Activated CD4-positive, alpha-beta T cell treated with anti-CD3 and anti-CD28 coated beads, Interleukin-2, amount 10 ng/mL, durations not matched to agents 7 days and 5 days (primary cell): ENCODE data around the gene SPATS2. TPM values are rescaled to one million over a fixed set of nuclear protein-coding genes. Genes with fewer than 3 reads are reported as not detected.

Source experiments
- CTCF ChIA-PET: fragments of 350-600 bp; sonication (Branson Sonifier 250); formaldehyde crosslinking; loops from one replicate; lab custom pipeline; 2021; ENCODE audit warnings: antibody characterized with exemption; lab: Charles Lee
- POLR2A ChIA-PET: fragments of 350-600 bp; sonication (Branson Sonifier 250); formaldehyde crosslinking; loops from one replicate; lab custom pipeline; 2021; ENCODE audit warnings: antibody characterized with exemption; lab: Charles Lee
- DNase-seq: peaks from one replicate; pipeline ENCODE4 v3.0.0-alpha.2; 2020
- H3K27ac Mint-ChIP-seq: one replicate; pipeline ENCODE4 v1.8.0; 2021; ENCODE audit warnings: mild to moderate bottlenecking, moderate library complexity, mixed read lengths
- H3K27me3 Mint-ChIP-seq: one replicate; pipeline ENCODE4 v1.8.0; 2021; ENCODE audit warnings: mixed read lengths
- H3K36me3 Mint-ChIP-seq: one replicate; pipeline ENCODE4 v1.8.0; 2021; ENCODE audit warnings: low read depth, mixed read lengths
- H3K4me1 Mint-ChIP-seq: one replicate; pipeline ENCODE4 v1.8.0; 2021; ENCODE audit warnings: mixed read lengths
- H3K4me3 Mint-ChIP-seq: one replicate; pipeline ENCODE4 v1.8.0; 2021; ENCODE audit warnings: mild to moderate bottlenecking, moderate library complexity, mixed read lengths
- H3K9me3 Mint-ChIP-seq: one replicate; pipeline ENCODE4 v1.8.0; 2021; ENCODE audit warnings: mixed read lengths
- total RNA-seq, 2 experiments: library from RNA; stranded (reverse); gene quantifications; one replicate each; pipeline ENCODE4 v1.2.3, GENCODE V29; 2021

The SPATS2 gene
- total RNA-seq, 2 experiments from 2014 or later = 12.8 to 20.3 TPM

DNA sequence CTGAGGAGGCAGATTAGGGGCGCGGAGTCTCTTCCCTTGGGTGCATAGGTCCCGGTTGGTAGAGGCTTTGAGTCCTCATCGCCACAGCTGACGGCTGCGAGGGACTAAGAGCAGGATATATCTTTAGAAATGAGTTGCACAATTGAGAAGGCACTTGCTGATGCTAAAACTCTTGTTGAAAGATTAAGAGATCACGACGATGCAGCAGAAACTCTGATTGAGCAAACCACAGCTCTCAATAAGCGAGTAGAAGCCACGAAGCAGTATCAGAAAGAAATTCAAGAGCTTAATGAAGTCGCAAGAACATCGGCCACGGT is 22.1 kb downstream of the SPATS2 start:
- POLR2A ChIA-PET = interaction anchor here (0.9 kb wide), 1 partner anchor 22 kb away, joined by 5 read pairs; the partner anchor contains the start of gene SPATS2
- peaks cover 5% of the 10 kb centered on the region for H3K36me3 Mint-ChIP-seq
- H3K27ac Mint-ChIP-seq = no peak overlapping the region
- no peak for DNase-seq
- no peaks in the 10 kb centered on the region for H3K9me3 Mint-ChIP-seq
- CTCF ChIA-PET = interaction anchor here (1.1 to 1.3 kb wide), 3 partner anchors 8 to 102 kb away, joined by 3 to 4 read pairs (median 4); no protein-coding TSS in a partner anchor
- H3K4me1 Mint-ChIP-seq = peaks cover 12% of the 10 kb centered on the region
- no peaks in the 10 kb centered on the region for H3K27me3 Mint-ChIP-seq
- no peak overlapping the region for H3K4me3 Mint-ChIP-seq

GRCh38 chr12:49397000-49397399 is 29.7 kb downstream of the SPATS2 start:
- Mint-ChIP-seq H3K36me3 (no peaks in the 10 kb centered on the region), H3K27me3 (no peaks in the 10 kb centered on the region), H3K9me3 (no peaks in the 10 kb centered on the region), H3K4me1 (no peaks in the 10 kb centered on the region), H3K4me3 (no peak overlapping the region), H3K27ac (no peak overlapping the region)
- ChIA-PET POLR2A (no interaction called here), CTCF (interaction anchor here (0.6 to 2.8 kb wide), 5 partner anchors 8 to 240 kb away, joined by 3 to 9 read pairs (median 3); partner anchors contain the start of gene SPATS2)
- no peak for DNase-seq

- CTCF ChIA-PET = interaction anchor here (0.7 to 1.4 kb wide), 3 partner anchors 16 to 62 kb away, joined by 3 read pairs; no protein-coding TSS in a partner anchor
- Mint-ChIP-seq H3K36me3 (no peaks in the 10 kb centered on the region), H3K9me3 (no peaks in the 10 kb centered on the region), H3K4me1 (peaks cover 15% of the 10 kb centered on the region), H3K4me3 (no peak overlapping the region), H3K27me3 (no peaks in the 10 kb centered on the region), H3K27ac (no peak overlapping the region)
- POLR2A ChIA-PET = no interaction called here
- DNase-seq = no peak
These were observed 33.0 kb downstream of the SPATS2 start for GRCh38 chr12:49400304-49400703.

- peaks cover 15% of the 10 kb centered on the region for H3K4me1 Mint-ChIP-seq
- ChIA-PET CTCF (interaction anchor here (0.7 kb wide), 3 partner anchors 15 to 269 kb away, joined by 3 to 4 read pairs (median 3); no protein-coding TSS in a partner anchor), POLR2A (no interaction called here)
- DNase-seq = peak; percentile 15
- no peak overlapping the region for H3K4me3 Mint-ChIP-seq
- no peak overlapping the region for H3K27ac Mint-ChIP-seq
- H3K27me3 Mint-ChIP-seq = no peaks in the 10 kb centered on the region
- no peaks in the 10 kb centered on the region for H3K9me3 Mint-ChIP-seq
- H3K36me3 Mint-ChIP-seq = no peaks in the 10 kb centered on the region
These were observed 36.7 kb downstream of the SPATS2 start for GRCh38 chr12:49403971-49404450.

DNA sequence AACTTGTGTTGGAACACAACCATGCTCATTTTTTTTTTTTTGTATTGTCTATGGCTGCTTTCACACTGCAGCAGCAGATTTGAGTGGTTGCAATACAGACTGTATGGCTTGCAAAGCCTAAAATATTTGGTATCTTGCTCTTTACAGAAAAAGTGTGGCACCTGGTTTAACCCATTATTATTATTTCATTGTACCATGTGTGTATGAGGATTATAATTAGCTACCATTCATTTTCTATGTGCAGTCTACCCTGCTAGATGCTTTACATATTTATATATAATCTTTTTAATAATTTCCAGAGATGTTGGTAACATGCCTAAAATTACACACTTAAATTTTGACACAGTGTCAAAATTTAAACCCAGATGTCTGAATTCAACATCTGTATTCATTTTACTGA is 37.7 kb downstream of the SPATS2 start:
- no peak for DNase-seq
- CTCF ChIA-PET = interaction anchor here (0.7 kb wide), 2 partner anchors 76 to 268 kb away, joined by 3 to 4 read pairs; no protein-coding TSS in a partner anchor
- Mint-ChIP-seq H3K4me3 (no peak overlapping the region), H3K27me3 (no peaks in the 10 kb centered on the region), H3K27ac (no peak overlapping the region), H3K9me3 (no peaks in the 10 kb centered on the region), H3K4me1 (peaks cover 15% of the 10 kb centered on the region), H3K36me3 (no peaks in the 10 kb centered on the region)
- POLR2A ChIA-PET = no interaction called here

DNA sequence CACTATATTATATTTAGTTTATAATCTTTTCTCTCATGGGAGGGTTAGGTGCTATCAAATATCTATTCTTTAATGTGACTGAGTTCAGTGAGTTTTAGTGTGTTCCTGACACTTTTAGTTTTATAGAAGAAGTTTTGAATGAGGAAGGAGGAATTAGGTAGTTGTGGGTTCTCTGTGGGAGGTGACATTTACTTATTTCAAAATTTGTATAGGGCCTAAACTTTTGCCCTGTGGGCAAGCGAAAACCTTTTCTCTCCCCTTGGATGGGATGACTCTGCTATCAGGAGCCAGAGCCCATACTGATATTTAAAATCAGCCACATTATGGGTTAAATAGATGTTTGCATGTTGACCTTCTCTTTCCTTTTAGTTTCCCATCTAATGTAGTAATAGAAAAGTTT is 43.6 kb downstream of the SPATS2 start:
- ChIA-PET POLR2A (no interaction called here), CTCF (interaction anchor here (0.7 to 0.8 kb wide), 2 partner anchors 52 to 489 kb away, joined by 4 to 5 read pairs; no protein-coding TSS in a partner anchor)
- no peaks in the 10 kb centered on the region for H3K27me3 Mint-ChIP-seq
- H3K27ac Mint-ChIP-seq = no peak overlapping the region
- H3K4me1 Mint-ChIP-seq = no peaks in the 10 kb centered on the region
- no peaks in the 10 kb centered on the region for H3K9me3 Mint-ChIP-seq
- DNase-seq = no peak
- H3K4me3 Mint-ChIP-seq = no peak overlapping the region
- H3K36me3 Mint-ChIP-seq = no peaks in the 10 kb centered on the region

DNA sequence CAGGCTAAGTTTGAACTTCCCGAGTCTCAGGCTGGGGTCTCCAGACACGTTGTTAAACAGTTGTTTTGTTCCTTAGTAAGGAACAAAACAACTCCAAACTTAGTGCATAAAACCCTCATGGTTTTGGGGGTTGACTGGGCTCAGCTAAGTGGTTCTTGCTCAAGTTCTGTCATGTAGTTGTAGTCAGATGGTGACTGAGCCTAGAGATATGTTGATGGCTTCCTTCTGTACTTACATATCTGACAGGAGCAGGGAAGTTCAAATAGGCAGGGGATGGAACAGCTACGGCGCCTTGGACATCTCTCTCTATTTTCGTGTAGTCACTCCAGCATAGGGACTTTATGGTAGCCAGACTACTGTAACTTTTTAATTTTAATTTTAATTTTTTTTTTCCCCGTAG is 45.7 kb downstream of the SPATS2 start:
- Mint-ChIP-seq H3K27me3 (no peaks in the 10 kb centered on the region), H3K4me1 (no peaks in the 10 kb centered on the region), H3K9me3 (no peaks in the 10 kb centered on the region), H3K27ac (no peak overlapping the region), H3K4me3 (no peak overlapping the region), H3K36me3 (no peaks in the 10 kb centered on the region)
- no peak for DNase-seq
- CTCF ChIA-PET = interaction anchor here (0.6 kb wide), 2 partner anchors 41 to 551 kb away, joined by 4 to 6 read pairs; no protein-coding TSS in a partner anchor
- POLR2A ChIA-PET = no interaction called here

DNA sequence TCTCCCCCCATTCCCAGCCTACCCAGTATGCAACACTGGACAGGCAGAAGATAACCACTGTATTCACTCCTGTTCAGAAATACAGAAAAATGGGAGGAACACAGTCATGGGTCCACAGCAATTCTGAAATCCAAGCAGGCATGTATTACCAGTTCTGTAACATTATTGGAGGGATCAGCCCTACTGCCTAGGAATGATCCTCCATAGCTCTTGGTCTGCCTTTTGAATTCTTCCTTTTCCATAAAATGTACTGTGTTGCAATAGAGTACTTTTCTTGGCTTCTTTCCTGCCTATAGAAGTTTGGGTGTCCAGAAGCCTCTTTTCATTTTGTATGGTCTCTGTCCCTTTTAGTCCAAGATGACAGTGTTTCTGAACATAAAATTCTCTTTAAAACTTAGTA is 46.5 kb downstream of the SPATS2 start:
- ChIA-PET CTCF (no interaction called here), POLR2A (no interaction called here)
- Mint-ChIP-seq H3K9me3 (no peaks in the 10 kb centered on the region), H3K27me3 (no peaks in the 10 kb centered on the region), H3K4me3 (no peak overlapping the region), H3K27ac (peak overlapping the region; percentile 20), H3K36me3 (no peaks in the 10 kb centered on the region), H3K4me1 (no peaks in the 10 kb centered on the region)
- DNase-seq = no peak

DNA sequence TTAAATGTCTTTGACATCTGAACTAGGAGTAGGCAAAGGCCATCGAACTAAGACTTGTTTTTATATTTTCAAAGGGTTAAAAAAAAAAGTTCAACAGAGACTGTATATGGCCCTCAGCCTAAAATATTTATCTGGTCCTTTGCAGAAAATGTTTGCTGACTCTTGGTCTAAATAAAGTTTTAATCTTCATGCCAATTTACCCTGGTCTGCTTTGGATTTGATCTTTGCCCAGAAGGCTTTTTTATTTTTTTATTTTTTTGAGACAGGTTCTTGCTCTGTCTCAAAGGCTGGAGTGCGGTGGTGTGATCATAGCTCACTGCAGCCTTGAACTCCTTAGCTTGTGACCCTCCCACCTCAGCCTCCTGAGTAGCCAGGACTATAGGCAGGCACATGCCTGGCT is 47.1 kb downstream of the SPATS2 start:
- H3K36me3 Mint-ChIP-seq = no peaks in the 10 kb centered on the region
- ChIA-PET CTCF (no interaction called here), POLR2A (no interaction called here)
- H3K27ac Mint-ChIP-seq = no peak overlapping the region
- no peaks in the 10 kb centered on the region for H3K9me3 Mint-ChIP-seq
- DNase-seq = no peak
- H3K4me3 Mint-ChIP-seq = no peak overlapping the region
- H3K4me1 Mint-ChIP-seq = no peaks in the 10 kb centered on the region
- no peaks in the 10 kb centered on the region for H3K27me3 Mint-ChIP-seq

DNA sequence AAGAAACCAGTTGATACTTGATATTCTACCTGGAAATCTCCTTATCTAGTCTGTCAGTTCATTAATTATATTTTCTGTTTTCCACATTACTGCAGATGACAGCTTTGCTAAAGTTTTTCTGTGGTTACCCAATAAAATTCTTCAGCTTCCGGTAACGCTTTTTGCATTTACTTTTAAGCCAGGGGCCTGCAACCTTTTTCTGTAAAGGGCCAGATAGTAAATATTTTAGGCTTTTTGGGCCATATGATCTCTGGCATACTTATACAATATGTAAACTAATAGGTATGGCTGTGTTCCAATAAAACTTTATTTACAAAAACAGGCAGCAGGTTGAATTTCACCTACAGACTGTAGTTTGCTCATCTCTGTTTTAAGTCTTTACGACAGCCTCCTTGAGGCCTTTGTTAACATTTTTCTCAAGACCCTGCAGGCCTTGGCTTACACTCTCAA is 48.3 kb downstream of the SPATS2 start:
- no peaks in the 10 kb centered on the region for H3K4me1 Mint-ChIP-seq
- ChIA-PET CTCF (no interaction called here), POLR2A (no interaction called here)
- H3K27ac Mint-ChIP-seq = no peak overlapping the region
- H3K9me3 Mint-ChIP-seq = no peaks in the 10 kb centered on the region
- H3K4me3 Mint-ChIP-seq = no peak overlapping the region
- no peak for DNase-seq
- no peaks in the 10 kb centered on the region for H3K36me3 Mint-ChIP-seq
- H3K27me3 Mint-ChIP-seq = no peaks in the 10 kb centered on the region

- Mint-ChIP-seq H3K9me3 (no peaks in the 10 kb centered on the region), H3K4me1 (no peaks in the 10 kb centered on the region), H3K36me3 (no peaks in the 10 kb centered on the region), H3K4me3 (no peak overlapping the region), H3K27ac (no peak overlapping the region), H3K27me3 (no peaks in the 10 kb centered on the region)
- CTCF ChIA-PET = interaction anchor here (0.6 to 1.1 kb wide), 3 partner anchors 10 to 97 kb away, joined by 3 read pairs; no protein-coding TSS in a partner anchor
- DNase-seq = no peak
- POLR2A ChIA-PET = interaction anchor here (0.7 kb wide), 1 partner anchor 1412 kb away, joined by 3 read pairs; no protein-coding TSS in a partner anchor
These were observed 49.6 kb downstream of the SPATS2 start for GRCh38 chr12:49416892-49417291.

DNA sequence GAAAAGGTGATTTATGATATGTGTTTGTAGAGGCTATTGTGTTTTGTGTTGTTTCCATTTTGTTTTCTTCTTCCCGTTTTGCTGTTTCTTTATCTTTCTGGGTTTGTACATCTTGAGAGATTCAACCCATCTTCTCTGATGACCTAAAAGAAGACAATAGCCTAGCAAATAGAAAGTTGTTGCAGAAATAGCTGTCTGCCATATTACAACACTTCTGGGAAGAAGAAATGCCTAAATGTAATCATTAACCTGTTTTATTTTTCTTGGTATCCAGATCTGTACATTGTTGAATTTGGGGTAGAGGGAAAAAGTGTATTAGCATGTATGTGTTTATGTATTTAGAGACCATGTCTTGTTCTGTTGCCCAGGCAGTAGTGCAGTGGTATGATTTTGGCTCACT is 50.3 kb downstream of the SPATS2 start:
- H3K9me3 Mint-ChIP-seq = no peaks in the 10 kb centered on the region
- DNase-seq = no peak
- no peak overlapping the region for H3K4me3 Mint-ChIP-seq
- no peak overlapping the region for H3K27ac Mint-ChIP-seq
- POLR2A ChIA-PET = no interaction called here
- no peaks in the 10 kb centered on the region for H3K27me3 Mint-ChIP-seq
- CTCF ChIA-PET = interaction anchor here (0.5 to 0.8 kb wide), 2 partner anchors 88 to 97 kb away, joined by 4 read pairs; no protein-coding TSS in a partner anchor
- H3K4me1 Mint-ChIP-seq = peaks cover 3% of the 10 kb centered on the region
- no peaks in the 10 kb centered on the region for H3K36me3 Mint-ChIP-seq

- POLR2A ChIA-PET = no interaction called here
These were observed 53.3 kb downstream of the SPATS2 start for GRCh38 chr12:49420556-49420955.

More at GRCh38 chr12:49420556-49420955, 53.3 kb downstream of the SPATS2 start:
- no peak for DNase-seq
- no peaks in the 10 kb centered on the region for H3K36me3 Mint-ChIP-seq
- H3K4me3 Mint-ChIP-seq = no peak overlapping the region
- H3K9me3 Mint-ChIP-seq = no peaks in the 10 kb centered on the region
- peaks cover 3% of the 10 kb centered on the region for H3K4me1 Mint-ChIP-seq
- CTCF ChIA-PET = interaction anchor here (1.0 kb wide), 1 partner anchor 36 kb away, joined by 4 read pairs; no protein-coding TSS in a partner anchor
- no peaks in the 10 kb centered on the region for H3K27me3 Mint-ChIP-seq
- no peak overlapping the region for H3K27ac Mint-ChIP-seq
